M059J (cell line): ENCODE results near the gene OSBPL8. TPM values are rescaled to one million over a fixed set of nuclear protein-coding genes. Genes with fewer than 3 reads are reported as not detected.
"Not testable (repeated sequence)": the region's sequence is repeated elsewhere in the genome, so short reads cannot be mapped to it uniquely, and the experiment has no call there.

Experiments used
- DNase-seq: peaks from one replicate; pipeline ENCODE4 v3.0.0-alpha.2; 2012; ENCODE audit warnings: low read depth
- total RNA-seq: library from RNA; depleted of rRNA; stranded (reverse); fragments of >200 nt; shearing (Covaris generic); gene quantifications from 2 replicates; pipeline ENCODE4 v1.2.3, GENCODE V29; 2014

Gene OSBPL8
- total RNA-seq, 1 experiment from 2014 or later, result 44.2 TPM

DNA sequence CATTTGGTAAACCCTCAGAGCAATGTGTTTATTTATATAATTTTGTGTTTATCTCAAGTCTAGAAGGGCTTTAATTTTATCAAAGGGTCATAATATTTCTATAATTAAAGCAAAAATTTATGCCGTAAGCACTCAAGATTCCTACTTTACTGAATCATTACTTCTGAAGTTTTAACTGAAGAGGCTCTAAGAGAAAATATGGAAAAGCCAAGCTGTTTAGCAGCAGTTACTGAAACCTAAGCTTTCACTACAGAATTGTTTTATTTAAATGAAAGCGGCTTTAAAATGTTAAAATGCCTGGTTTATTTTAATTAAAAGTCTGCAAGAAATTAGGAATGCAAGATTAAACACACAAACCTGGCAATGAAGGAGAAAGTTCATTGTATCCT is 137.4 kb downstream of the OSBPL8 start:
- no peak for DNase-seq

DNA sequence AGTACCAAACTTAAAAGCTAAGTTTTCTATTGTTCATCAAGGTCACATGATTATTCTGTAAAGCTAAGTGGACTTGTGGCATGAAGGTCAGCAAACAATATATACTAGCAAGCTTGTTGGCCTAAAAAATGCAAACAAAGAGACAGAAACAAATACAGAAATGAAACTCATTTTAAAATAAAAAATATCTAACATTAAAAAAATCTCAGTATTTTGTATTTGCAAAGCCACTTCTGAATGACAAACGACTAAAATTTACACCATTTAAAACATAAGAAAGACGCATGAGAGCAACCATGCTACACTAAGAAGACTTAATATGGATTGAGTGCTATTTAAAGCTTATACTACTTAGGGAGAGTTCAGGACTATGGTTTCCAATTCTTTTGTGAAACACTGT is 138.5 kb downstream of the OSBPL8 start:
- no peak for DNase-seq

DNA sequence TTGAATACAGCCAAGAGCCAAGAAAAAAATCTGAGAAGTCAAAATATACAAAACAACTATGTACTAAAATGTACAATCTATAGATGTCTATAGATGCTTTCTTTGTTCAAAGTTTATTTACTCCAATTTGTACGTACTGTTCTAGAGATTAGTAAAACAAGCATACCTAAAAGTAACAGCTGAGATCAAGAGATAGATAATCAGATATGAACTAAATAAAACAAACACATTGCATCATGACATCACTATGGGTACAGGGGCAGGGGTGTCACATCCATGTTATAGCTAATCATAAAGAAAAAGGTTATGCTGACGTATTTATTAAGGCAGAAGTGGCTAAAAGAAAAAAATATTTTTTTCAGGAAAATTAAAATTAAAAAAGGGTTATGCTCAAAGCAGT is 139.3 kb downstream of the OSBPL8 start:
- no peak for DNase-seq

DNA sequence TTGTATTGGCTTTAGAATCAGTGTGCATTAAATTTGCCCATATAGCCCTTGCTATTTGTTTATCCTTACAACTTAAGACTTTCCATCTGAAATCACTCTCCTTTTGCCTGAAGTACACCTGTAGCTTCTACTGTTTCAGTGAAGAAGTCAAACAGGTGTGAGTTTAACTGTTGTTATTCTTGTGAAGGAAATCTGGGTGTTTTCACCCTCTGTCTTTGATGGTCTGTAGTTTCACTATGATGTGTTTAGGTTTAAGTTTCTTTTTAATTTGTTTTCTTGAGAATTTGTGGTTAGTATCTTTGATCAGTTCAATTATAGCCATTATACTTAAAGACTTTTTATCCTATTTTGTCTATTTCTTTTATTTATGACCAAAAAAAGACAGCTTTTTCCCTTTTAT is 142.5 kb downstream of the OSBPL8 start:
- DNase-seq, result no peak

DNA sequence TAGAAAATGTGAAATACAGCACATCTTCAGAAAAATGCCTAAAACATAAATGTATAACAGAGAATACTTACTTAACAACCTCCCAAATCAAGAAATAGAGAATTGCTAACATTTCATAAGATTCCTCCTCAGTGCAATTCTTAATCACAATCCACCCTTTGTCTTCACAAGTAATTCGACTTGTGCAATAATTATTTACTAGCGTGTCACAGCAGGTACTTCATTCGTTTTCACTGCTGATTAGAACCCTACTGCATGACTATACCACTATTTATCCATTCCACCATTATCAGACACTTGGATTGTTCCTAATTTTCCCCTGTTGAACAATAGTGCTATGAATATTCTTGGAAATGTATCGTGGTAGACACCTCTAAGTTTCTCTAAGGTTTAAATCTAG is 146.4 kb downstream of the OSBPL8 start:
- no peak for DNase-seq

DNA sequence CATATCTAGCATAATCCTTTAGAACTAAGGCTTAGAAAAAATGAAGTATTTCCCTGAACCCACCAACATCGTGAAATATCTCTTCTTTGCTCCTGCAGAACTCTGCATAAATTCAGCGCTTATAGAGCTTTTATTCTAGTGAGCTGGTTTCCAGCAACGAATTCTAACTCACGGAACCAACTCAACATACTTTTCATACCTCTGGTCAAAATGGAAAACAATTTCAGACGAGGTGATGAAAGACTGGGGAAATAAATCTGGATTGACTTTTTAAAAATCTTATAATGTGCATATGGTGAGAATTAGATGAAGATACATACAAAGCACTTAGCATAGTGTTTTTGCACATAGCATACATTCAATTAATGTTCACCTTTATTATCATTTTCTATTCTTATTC is 148.8 kb downstream of the OSBPL8 start:
- no peak for DNase-seq

DNA sequence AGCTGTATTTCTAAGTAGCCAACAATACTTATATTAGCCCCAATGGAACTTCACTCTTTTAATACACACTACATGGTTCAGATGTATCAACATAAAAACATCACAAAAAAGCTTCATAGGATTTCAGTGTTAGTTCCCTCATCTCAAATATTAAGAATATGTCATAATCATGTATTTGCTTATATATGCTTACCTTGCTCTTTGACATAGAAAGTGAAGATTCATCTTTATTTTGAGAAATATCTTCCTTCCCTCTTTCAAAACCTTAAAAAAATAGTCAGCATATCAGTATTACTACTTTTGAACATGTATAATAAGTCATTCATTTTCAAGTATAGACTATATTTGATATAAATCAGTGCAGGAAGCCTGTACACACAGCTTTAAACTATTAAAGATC is 149.2 kb downstream of the OSBPL8 start:
- DNase-seq, result no peak

DNA sequence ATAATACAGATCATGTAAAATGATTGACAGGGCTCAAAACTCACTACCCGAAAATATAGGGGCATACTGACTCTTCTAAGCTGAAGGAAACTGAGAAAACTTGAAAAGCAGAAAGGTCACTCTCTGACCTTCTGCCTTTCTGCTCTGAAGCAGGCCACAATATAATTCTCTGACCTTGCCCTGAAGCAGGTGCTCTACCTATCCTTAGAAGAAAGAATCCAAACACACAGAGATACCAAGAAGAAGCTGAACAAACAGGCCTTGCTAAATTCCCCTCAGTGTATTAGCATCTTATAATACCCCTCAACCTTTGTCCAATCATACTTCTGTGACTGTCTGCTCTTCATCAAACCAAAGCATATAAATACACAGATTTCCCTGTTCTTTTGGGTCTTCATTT is 150.5 kb downstream of the OSBPL8 start:
- no peak for DNase-seq

DNA sequence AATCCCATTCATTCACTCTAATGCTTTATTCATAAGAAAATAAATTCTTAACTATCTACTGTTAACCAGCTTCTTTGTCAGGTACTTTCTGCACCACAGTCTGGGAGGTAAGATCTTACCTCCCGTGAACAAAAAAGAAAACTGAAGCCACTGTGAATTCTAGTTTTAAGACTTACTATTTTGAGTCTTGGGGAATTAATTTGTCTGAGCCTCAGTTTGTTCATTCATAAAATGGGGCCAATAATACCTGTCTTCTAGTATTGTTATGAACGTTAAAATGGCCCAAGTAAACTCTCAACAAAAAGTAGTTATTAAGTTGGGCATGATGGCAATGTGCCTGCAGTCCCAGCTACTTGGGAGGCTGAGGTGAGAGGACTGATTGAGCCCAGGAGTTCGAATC is 151.9 kb downstream of the OSBPL8 start:
- DNase-seq, result no peak

DNA sequence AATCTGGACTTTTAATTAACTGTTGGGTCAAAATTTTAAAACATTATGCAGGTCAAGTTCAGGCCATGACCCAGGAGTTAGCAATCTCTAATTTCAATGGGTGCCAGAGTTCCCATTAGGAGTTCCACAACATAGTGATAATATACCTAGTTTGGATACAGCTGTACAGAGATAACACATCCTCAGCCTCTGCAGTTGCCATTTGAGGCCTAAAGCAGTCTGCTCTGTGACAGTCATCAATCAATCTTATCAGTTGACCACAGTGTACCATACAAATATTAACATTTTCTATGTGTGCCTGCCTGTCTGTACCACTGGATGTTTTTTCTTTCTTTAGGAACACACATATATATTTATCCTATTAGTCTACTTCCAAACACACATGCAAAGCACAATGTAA is 157.3 kb downstream of the OSBPL8 start:
- DNase-seq, result no peak

DNA sequence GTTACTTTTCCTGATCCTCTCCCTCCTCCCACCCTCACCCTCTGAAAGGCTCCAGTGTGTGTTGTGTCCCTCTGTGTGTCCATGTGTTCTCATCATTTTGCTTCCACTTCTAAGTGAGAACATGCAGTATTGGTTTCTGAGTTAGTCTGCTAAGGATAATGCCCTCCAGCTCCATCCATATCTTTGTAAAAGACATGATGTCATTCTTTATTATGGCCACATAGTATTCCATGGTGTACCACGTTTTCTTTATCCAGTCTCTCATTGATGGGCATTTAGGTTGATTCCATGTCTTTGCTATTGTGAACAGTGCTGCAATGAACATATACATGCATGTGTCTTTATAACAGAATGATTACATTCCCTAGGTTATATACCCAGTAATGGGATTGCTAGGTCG is 159.4 kb downstream of the OSBPL8 start:
- DNase-seq, result no peak

DNA sequence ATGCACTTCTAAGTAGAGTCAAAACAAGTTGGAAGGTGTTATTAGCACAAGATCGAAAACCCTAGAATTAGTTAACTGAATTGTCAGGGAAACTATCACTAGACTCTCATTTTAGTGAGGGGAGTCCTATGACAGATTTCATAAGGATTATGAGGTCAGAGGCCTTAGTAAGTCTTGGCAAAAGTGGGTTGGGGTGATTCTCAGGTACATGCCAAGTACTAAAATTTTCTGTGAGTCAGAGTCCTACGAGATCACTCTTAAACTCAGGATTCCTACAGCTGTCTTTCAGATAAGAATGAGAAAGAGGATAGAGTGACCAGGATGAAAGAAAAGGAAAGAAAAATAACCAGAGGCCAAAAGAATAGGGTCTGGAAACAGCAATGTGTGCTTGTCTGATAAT is 160.5 kb downstream of the OSBPL8 start:
- no peak for DNase-seq

DNA sequence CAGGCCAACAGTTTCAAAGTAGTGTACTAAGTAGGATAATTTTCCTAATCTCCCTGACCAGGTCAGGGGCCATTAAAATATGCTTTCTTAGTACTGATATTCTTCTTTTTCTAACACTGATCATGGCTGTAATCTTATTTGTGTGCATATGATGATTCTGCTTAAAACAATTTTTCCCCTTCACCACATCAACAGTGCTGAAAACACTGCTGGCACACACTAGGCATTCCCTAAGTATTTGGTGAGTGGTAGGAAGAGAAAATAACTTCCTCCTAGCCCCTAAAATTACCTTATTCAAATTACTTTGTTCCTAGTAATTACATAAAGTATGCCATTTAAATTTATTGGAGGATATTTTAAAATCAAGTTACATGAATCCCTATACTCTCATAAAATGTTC is 161.5 kb downstream of the OSBPL8 start:
- DNase-seq, result no peak

DNA sequence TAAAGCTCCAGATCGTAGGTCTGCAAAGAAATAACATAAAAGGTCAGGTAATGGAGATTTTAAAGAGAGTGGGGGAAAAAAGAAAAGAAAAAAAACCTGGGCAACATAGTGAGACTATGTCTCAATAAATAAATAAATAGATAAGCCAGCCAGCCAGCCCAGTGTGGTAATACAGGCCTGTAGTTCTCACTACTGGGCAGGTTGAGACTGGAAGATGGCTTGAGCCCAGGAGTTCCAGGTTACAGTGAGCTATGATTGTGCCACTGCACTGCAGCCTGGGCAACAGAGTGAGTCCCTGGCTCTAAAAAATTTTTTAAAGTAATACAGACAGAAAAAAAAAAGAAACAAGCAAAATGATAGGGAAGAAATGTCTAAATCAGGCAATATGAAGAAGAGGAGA is 168.1 kb downstream of the OSBPL8 start:
- no peak for DNase-seq

DNA sequence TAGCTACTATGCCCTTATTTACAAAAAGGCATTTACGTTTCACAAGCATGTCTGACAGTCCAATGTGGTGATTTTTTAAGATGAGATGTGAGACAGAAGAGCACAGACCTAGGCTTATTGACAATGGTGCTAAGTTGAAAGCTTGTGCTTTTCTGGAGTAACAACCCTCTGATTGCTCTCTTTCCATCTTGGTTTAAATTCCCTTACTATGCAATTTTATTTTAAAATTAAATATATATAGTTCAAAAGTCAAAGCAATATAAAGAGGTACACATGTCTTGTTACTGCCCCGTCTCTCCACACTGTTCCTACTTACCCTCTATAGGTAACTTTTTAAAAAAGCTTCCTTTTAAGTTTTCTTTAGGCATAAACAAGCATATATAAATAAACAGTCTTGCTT is 172.0 kb downstream of the OSBPL8 start:
- DNase-seq, result no peak

DNA sequence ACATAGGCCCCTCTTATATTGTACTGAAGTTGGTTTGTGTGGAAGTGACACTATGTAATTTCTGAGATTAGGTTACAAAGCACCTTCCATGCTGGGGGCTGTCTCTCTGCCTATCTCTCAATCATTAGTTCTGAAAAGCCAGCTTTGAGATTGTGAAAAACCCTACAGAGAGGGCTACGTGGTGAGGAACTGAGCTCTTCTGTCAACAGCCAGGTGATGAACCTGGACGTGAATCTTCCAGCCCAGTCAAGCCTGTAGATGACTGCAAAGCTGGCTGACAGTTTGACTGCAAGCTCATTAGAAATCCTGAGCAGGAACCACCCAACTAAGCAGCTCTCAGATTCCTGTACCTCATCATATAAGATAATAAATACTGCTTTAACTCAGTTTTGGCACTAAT is 175.0 kb downstream of the OSBPL8 start:
- no peak for DNase-seq

DNA sequence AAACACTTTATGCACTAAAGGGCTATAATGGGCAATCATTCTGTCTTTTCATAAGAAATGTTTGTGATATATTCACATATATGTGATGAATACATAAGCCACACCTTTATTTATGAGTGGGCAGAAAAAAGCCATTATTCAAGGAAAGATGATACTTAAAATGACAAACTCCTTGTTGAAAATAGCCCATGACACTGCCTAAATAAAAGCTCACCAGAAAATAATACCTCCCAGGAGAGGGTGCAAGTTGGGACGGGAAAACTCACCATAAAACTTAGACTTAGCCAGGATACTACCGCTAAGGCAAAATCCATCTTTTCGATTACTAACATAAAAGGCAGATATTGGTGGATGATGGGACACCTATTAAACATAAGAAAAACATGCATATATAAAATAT is 175.6 kb downstream of the OSBPL8 start:
- DNase-seq, result no peak

DNA sequence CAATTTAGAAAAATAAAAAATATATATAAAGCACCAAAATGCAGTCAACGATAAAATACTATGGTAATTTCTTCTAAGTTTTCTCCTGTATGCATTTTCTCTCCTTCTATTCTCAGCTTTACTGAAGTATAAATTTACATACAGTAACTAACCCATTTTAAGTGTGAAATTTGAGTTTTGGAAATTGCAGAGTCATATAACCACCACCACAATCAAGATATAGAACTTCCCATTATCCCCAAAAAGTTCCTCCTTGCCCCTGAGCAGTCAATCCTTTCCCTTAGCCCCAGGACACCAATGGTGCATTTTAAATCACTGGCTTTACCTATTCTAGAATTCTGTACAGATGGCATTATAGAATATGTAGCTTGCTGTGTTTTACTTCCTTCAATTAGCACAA is 180.3 kb downstream of the OSBPL8 start:
- no peak for DNase-seq

DNA sequence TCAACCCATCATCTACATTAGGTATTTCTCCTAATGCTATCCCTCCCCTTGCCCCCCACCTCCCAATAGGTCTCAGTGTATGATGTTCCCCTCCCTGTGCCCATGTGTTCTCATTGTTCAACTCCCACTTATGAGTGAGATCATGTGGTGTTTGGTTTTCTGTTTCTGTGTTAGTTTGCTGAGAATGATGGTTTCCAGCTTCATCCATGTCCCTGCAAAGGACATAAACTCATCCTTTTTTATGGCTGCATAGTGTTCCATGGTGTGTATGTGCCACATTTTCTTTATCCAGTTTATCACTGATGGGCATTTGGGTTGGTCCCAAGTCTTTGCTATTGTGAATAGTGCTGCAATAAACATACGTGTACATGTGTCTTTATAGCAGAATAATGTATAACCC is 182.7 kb downstream of the OSBPL8 start:
- DNase-seq, result not testable (repeated sequence)

DNA sequence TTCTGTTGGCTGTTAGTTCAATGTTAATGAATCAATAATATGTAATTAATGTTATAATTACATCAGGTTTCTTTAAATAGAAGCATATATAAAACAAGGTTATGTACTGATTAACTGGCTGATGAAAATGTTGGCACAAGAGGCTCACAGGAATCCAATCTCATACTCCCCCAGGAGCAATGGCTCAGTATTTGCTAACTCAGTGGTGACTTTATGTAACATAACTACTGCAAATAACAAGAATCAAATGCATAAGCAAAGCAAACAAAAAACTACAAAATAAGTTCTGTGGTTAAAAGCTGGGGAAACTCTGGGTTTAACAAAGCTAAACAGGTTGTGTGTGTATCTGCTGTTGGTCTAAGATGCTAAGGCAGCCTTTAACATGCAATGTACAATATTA is 183.6 kb downstream of the OSBPL8 start:
- DNase-seq, result no peak

DNA sequence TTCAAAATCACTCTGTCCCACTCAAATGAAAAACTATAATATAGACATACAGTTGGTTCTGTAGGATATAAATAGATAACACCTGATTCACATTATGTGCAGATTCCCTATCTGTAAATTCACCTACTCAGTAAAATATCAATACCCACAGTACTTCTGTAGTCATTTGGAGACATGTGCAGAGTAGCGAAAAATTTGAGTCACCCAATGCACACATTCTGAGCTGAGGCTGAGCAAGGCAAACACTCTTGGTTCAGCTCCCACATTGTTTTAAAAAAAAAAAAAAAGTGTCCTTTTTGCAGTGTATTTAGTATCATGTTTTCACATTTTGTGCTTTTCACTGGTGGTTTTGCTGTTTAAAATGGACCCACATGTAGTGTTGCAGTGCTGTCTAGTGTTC is 184.1 kb downstream of the OSBPL8 start:
- no peak for DNase-seq

DNA sequence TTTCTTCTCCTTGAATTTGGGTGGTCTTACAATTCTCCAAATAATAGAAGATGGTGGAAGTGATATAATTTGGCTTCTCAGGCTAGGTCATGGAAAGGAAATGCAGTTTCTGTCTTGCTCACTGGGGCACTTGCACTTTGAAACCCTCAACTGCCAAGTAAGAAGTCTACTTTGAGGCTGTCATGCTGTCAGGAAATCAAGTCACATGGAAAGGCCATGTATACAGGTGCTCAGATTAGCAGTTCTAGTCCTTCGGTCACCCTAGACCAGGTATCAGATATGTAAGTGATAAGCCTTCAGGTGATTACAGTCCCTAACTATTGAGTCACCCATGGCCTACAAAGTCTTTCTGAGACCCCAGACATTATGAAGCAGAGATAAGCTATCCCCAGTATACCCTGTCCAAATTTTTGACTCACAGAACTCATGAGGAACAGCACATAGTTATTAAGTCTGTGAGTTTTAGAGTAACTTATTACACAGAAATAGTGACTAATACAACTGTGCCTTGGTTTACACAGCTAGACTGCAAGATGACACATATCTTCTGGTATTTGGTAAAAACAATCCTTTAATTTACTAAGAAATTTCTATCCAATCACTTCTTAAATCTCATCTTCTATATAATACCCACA is 185.1 kb downstream of the OSBPL8 start:
- DNase-seq, result peak; percentile 24

DNA sequence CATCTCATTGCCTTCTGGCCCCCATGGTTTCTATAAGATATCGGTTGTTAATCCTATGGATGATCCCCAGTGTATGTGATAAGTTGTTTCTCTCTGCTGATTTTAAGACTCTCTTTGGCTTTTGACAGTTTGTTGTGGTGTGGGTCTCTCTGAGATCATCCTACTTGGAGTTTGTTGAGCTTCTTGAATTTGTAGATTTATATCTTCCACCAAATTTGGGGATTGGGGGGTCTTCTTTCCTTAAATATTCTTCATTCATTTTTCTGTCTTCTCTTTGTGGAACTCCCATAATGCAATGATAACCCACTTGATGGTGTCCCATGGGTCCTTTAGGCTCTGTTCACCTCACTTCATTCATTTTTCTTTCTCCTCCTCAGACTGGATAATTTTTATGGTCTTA is 191.3 kb downstream of the OSBPL8 start:
- DNase-seq, result no peak

DNA sequence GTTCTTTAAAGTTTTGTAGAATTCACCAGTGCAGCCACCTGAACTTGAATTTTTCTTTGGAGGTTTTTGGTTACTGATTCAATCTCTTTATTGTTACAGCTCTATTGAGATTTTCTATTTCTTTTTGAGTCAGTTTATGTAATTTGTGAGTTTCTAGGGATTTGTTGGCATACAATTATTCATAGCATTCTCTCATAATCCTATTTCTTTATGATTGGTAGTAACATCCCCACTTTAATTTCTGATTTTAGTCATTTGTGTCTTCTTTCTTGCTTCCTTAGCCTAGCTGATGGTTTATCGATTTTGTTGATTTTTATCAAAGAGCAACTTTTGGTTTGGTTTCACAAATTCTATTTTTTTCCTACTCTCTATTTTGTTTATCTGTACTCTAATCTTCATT is 193.4 kb downstream of the OSBPL8 start:
- no peak for DNase-seq

DNA sequence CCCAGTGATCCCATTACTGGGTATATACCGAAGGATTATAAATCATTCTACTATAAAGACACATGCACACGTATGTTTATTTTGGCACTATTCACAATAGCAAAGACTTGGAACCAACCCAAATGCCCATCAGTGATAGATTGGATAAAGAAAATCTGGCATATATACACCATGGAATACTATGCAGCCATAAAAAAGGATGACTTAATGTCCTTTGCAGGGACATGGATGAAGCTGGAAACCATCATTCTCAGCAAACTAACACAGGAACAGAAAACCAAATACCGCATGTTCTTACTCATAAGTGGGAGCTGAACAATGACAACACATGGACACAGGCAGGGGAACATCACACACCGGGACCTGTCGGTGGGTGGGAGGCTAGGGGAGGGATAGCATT is 195.4 kb downstream of the OSBPL8 start:
- not testable (repeated sequence) for DNase-seq
